ENCODE results near the gene MICU1. TPM values are rescaled to one million over a fixed set of nuclear protein-coding genes. Genes with fewer than 3 reads are reported as not detected.

The MICU1 gene
- total RNA-seq, 1 donor from 2014 or later, result 37.2 TPM

- no peak for DNase-seq (ENCODE audit: low read depth)
- TF ChIP-seq CTCF (IDR thresholded peaks at IDR 0.05; ENCODE audit: insufficient read depth, low read length, poor library complexity, severe bottlenecking), result no peak
- Histone ChIP-seq H3K4me3 (ENCODE audit: low read depth, low read length) (no peak overlapping the region), H3K36me3 (ENCODE audit: control insufficient read depth, insufficient read depth, low read length) (no peaks in the 10 kb centered on the region), H3K27me3 (ENCODE audit: control insufficient read depth, insufficient read depth, low read length) (no peaks in the 10 kb centered on the region)
Observed at GRCh38 chr10:72663971-72664370, 38.1 kb upstream of the MICU1 start.

DNA sequence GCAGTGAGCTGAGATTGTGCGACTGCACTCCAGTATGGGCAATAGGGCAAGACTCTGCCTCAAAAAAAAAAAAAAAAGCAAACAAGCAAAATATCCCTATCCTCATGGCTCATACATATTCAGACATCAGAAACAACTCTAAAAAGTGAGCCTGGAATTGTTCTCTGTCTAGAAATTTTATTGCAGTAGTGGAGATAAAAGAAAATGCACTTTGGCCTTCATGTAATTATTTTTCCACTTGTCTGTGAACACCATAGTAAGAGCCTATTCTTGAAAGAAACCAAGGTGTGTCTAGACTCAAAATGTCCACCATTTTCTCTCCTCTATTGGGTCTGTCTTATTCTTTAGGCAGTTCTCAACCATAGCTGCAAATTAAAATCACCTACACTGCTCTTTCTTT is 35.6 kb upstream of the MICU1 start:
- Histone ChIP-seq H3K27me3 (ENCODE audit: control insufficient read depth, insufficient read depth, low read length) (no peaks in the 10 kb centered on the region), H3K36me3 (ENCODE audit: control insufficient read depth, insufficient read depth, low read length) (no peaks in the 10 kb centered on the region), H3K4me3 (ENCODE audit: low read depth, low read length) (no peak overlapping the region)
- no peak for TF ChIP-seq CTCF (IDR thresholded peaks at IDR 0.05; ENCODE audit: insufficient read depth, low read length, poor library complexity, severe bottlenecking)
- no peak for DNase-seq (ENCODE audit: low read depth)

DNA sequence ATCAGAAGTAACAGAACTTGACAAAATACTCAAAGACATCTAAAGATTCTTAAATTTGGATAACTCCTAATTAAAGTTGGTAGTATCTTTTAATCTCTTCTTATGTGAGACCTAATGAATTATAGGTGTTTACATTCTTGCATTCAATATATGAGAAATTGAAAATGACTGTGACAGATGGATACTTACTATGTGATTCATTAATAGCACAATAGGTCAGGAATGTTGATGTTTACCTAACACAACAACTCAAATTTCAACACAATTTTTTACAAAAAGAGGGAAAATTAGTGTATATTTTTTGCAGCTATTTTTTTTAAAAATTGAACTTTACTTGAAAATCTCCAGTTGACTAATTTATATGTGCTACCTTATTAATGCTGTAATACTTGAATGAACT is 34.3 kb upstream of the MICU1 start:
- DNase-seq (ENCODE audit: low read depth), result no peak
- no peaks in the 10 kb centered on the region for H3K36me3 ChIP-seq (ENCODE audit: control insufficient read depth, insufficient read depth, low read length)
- H3K27me3 ChIP-seq (ENCODE audit: control insufficient read depth, insufficient read depth, low read length), result no peaks in the 10 kb centered on the region
- TF ChIP-seq CTCF (IDR thresholded peaks at IDR 0.05; ENCODE audit: insufficient read depth, low read length, poor library complexity, severe bottlenecking), result no peak
- H3K4me3 ChIP-seq (ENCODE audit: low read depth, low read length), result no peak overlapping the region

DNA sequence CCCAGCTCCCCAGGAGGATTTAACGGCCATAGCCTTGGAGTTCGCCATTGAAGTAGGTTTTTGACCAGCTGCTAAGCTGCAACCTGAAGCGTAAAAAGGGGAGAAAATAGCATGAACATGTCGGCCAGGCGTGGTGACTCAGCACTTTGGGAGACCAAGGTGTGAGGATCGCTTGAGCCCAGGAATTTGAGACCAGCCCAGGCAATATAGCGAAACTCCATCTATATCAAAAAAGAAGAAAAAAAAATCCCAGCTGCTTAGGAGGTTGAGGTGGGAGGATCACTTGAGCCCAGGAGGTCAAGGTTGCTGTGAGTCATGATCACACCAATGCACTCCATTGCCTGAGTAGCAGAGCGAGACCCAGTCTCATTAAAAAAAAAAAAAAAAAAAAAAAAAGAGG is 33.8 kb upstream of the MICU1 start:
- Histone ChIP-seq H3K36me3 (ENCODE audit: control insufficient read depth, insufficient read depth, low read length) (no peaks in the 10 kb centered on the region), H3K27me3 (ENCODE audit: control insufficient read depth, insufficient read depth, low read length) (no peaks in the 10 kb centered on the region), H3K4me3 (ENCODE audit: low read depth, low read length) (no peak overlapping the region)
- no peak for TF ChIP-seq CTCF (IDR thresholded peaks at IDR 0.05; ENCODE audit: insufficient read depth, low read length, poor library complexity, severe bottlenecking)
- peak; percentile 72 for DNase-seq (ENCODE audit: low read depth)

DNA sequence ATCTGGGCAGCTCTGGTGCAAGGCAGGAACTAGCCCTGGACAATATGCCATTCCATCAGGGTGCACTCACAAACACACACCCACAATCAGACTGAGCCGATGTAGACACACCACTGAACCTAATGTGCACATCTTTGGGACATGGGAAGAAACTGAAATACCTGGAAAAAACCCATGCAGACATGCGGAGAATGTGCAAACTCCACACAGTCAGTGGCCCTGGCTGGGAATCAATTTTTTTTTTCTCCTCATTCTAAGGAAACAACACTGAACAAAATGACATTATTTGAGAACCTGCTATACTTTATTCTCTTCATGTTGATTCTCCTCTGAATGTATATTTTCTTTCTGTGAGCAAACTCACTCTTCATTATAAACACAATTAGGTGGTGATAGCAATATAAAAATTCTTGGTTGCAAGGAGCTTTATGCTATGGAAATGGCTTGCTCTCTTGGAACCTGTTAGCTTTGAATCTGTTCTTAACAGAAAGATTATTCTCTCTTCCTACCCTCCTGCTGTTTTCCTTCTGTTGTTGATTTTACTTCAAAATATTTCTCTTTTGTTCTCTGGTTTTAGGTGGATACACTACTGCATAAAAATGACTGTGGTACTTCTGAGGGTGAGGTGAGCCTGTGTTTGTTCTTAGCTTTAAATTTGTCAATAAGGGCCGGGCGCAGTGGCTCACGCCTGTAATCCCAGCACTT is 33.0 kb upstream of the MICU1 start:
- no peak for TF ChIP-seq CTCF (IDR thresholded peaks at IDR 0.05; ENCODE audit: insufficient read depth, low read length, poor library complexity, severe bottlenecking)
- Histone ChIP-seq H3K36me3 (ENCODE audit: control insufficient read depth, insufficient read depth, low read length) (no peaks in the 10 kb centered on the region), H3K27me3 (ENCODE audit: control insufficient read depth, insufficient read depth, low read length) (no peaks in the 10 kb centered on the region), H3K4me3 (ENCODE audit: low read depth, low read length) (no peak overlapping the region)
- DNase-seq (ENCODE audit: low read depth), result no peak

GRCh38 chr10:72654720-72655119 is 28.8 kb upstream of the MICU1 start:
- no peak for TF ChIP-seq CTCF (IDR thresholded peaks at IDR 0.05; ENCODE audit: insufficient read depth, low read length, poor library complexity, severe bottlenecking)
- Histone ChIP-seq H3K4me3 (ENCODE audit: low read depth, low read length) (no peak overlapping the region), H3K36me3 (ENCODE audit: control insufficient read depth, insufficient read depth, low read length) (no peaks in the 10 kb centered on the region), H3K27me3 (ENCODE audit: control insufficient read depth, insufficient read depth, low read length) (no peaks in the 10 kb centered on the region)
- no peak for DNase-seq (ENCODE audit: low read depth)
